Measurements from ENCODE around the gene MYL7.

Gene MYL7

DNA sequence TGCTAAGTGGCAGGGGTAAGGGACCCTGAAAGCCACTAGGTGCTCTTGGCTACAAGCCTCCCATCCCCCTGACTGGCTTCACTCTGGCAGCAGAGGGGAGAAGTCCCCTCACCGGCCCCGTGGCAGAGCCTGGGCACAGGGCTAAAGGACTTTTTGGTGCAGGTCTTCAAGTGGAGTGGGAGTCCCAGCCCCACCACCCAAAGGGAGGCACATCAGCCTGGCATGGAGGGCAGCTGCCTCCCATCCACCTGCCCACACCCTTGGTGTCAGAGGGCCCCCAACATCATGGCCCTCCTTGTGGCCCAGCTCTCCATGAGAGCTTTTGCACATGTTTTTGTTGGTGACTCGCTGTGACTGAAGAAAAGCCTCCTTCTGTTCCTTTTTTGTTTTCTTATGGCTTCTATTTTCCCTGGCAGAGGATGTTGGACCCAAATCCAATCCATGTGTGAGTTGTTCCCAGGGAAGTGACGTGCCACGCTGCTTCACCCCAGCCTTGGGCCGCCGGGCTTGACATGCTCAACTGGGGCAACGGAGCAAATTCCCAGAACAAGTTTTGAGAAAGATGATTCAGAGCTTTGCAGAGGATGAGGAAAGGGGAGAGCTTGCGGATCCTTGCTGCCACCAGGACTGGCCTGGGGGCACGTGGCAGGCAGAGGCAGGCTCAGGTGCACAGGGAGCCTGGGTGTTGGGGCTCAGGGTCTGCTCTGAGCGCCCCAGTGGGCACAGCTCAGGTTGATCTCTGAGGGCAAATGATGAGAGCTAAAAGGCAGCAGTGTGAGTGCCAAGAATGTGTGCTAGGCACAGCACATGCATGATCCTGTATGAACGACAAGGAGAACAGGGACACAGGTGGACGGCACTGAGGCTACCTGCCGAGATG is 38.9 kb downstream of the MYL7 start:
- peak in 6 of 56 donors; percentile 14 to 40 (median 30) for DNase-seq

DNA sequence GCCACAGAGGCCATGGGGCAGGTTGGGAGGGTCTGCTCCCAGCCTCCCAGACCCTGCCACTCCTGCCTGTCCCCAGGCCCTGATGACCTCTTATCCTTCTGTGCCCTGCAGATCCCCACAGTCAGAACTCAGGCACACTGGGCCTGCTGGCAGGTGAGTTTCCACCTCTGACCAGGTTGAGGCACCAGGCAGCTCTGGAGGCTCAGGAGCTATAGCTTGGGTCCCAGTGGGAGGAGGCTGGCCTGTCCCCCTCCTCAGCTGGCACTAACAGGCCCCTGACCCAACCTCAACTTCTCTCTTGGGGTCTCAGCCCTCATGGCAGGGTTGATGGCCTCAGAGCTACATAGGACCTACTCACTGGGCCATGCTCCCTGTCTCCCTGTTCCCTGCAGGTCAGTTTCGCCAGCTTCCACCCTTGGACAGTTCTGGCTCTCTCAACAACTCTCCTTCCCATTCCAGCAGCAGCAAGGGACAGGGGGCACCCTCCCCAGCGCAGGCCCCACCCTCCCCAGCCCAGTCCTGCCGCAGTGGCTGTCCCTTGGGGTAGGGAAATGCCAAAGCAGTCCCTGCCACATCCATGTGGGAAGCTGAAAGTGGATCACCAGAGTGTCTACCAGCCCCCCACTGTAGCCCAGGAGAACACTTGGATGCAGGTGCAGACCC is 39.7 kb downstream of the MYL7 start:
- DNase-seq = no peak

DNA sequence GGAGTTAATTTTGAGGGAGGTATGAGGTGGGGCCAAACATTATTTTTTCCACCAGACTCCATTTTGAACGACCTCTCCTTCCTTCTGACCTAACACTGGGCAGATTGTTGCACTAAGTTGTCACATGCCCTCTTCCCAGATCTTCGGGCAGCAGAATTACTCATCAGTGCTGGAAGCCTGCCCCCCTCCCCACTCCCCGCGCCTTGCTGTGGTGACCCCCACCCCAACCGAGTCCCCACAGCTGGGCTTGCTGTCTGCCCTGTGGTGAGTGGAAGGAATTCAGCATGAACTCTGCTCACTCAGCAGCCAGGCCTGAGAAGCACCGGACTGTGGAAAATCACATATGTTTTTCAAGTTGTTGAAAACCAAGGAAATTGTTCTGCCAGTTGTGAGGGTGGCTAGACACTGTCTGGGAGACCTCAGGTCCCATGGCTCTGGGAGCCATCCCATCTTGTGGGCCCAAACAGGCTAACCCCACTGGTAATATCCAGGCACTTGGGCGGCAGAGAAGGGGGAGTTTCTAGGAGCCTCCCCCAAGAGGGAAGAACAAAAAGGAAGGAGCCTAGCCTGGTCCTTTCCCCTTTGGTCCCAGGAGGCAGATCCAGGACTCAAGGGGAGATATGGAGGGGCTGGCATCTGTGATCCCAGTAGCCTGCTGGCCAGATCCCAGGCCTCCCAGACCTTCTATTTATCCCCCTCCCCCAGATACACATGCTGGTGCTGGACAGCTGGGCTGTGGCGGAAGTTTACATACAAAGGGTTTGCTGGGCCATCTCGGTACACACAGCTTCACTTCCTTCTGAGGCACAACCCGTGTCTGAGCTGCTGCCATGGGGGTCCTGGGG is 40.5 kb downstream of the MYL7 start:
- DNase-seq = peak in 5 of 56 donors; percentile 24 to 64 (median 44)

DNA sequence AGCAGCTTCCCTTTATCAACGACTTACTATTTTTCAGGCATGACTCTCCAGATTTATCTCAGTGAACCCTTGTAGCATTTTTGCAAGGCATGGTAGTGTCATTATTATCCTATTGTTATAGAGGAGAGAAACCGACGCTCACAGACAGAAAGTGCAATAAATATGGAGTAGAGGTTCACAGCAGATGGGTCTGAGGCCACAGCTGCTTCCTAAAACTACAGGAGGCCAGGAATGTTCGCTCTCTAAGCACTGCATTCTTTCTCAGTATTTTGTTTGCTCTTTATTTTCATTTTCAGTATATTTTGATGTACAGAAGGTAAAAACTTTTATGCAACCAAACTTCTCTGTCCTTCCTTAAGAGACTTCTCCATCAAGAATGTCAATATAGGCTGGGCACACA is 41.5 kb downstream of the MYL7 start:
- no peak for DNase-seq

DNA sequence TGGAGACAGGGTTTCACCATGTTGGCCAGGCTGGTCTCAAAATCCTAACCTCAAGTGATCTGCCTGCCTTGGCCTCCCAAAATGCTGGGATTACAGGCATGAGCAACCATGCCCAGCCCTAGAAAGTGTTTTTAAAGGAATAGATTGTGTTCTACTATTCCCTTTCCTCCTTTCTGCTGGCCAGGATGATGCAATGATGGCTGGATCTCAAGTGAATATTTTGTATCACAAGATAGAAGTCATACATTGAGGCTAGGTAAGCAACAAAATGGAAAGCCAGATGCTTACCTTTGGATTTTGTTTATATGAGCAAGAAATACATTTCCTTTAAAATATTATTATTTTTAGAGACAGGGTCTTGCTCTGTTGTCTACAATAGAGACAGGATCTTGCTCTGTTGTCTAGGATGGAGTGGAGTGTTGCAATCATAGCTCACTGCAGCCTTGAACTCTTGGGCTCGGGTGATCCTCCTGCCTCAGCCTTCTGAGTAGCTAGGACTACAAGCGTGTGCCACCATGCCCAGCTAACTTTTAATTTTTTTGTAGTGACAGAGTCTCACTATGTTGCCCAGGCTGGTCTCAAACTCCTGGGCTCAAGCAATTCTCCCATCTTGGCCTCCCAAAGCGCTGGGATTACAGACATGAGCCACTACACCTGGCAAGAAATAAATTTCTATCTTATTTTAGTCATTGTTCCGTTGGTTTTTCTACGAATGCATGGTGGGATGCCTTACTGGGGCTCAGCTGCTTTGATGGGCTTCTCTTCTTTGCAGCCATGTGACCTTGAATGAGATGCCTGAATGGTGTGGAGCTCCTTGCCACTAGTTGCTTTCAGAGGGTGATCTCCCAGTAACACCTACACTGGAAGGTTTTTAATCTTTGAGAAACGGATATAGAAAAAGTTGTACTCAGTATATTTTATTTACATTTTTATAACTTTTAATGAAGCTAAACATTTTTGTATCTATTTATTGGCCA is 42.8 kb downstream of the MYL7 start:
- DNase-seq = no peak

DNA sequence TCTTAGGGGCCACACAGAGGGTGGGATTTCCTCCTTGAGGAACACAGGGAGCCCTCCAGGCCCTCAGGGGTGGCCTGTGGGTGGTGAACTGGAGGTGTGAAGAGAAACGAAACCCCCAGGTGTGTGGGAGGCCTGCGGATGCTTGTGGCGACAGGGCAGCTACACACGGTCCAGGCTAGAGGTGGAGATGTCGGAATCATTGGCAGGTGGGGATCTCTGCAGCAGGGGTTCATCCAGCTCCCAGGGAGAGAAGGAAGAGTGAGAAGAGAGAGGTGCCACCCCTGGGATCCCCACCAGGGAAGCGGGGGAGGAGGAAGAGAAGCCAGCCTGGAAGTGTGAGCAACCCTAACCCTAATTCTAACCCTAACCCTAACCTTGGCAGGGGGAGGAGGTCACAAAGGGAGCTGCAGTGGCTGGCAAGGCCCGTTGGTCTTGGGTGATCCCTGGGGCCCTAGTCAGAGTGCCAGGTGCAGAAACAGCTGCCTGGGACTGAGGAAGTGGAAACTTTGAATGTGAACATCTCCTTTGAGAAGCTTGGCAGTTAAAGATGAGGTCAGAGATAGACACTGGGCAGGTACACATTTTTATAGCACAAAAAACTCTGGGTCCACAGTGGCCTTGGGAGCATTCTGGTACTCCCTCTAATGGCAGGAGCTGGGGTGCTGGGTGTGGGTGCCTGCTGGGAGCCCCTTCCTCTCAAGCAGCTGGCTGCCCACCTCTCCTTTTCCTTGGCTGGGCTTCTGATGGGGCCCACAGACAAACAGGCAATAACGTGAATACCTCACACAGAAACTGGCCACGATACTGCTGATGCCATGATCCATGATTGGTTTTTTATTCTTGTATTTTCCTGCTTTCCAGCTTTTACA is 43.8 kb downstream of the MYL7 start:
- no peak for DNase-seq

DNA sequence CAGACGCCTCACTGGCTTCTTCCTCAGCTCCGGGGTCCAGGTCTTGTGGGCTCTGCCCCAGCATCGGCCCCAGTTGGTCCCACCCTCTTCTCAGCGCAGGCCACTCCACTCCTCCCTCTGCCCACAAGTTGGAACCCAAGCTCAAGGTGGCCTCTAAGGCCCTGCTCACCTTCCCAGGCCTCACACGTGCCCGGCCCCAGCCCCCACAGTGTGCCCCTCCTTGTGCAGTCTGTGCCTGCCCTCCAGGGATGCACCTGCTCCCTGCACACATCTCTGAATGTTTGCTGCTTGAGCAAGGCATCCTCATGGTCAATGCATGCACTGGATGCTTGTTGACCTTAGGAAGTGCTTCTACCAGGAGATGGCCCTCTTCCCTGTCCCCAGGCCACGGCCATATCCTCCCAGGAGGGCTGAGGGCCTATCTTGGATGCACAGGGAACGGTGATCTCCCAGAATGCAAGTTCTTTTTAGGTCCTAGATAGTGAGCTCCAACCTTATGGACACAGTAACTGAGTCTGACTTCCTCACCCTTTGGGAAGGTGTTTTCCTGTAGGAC is 44.7 kb downstream of the MYL7 start:
- DNase-seq = no peak

DNA sequence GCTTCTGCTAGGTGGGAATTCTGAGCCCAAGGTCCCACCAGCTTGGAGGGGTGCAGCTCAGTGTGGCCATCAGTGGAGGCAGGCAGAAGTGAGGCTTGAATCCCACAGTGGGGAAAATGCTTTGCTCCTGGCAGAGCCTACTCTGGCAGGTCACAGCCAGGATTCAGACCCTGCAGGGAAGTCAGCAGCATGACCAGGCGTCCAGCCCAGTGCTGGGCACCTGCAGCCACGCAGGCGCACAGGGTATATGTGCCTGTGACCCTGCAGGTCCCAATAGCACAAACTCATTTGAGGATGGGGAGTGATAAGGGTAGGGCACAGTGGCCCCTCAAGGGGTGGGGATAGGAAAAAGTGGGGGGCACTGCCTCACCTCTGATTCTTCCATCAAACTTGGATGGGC is 45.4 kb downstream of the MYL7 start:
- no peak for DNase-seq

DNA sequence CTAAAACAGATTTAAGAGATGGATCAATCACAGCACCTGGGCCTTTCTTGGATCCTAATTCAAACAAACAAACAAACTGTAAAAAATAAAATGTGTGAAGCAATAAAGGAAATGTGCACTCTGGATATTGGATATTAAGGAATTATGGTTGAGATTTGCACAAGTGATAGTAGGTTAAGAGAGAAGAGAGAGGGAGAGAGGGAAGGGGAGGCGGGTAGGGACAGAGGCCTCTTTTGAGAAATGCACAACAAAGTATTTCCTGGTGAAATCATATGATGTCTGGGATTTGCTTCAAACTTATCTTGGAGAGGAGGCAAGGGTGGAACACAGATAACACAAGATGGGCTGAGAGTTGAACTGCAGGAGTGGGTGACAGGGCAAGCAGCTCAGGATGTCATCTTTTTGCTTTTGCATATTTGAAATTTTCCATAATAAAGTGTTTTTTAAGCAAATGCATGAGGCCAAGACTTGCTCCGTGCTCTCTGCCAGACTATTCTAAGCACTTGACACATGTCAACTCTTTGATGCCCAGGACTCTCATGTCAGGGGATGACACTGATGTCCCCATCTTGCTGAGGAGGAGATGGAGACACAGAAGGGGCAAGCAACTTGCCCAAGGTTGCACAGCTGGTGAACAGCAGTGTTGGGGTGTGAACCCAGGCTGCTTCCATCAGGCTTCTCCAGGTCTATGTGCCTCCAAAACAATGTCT is 46.1 kb downstream of the MYL7 start:
- DNase-seq = no peak

DNA sequence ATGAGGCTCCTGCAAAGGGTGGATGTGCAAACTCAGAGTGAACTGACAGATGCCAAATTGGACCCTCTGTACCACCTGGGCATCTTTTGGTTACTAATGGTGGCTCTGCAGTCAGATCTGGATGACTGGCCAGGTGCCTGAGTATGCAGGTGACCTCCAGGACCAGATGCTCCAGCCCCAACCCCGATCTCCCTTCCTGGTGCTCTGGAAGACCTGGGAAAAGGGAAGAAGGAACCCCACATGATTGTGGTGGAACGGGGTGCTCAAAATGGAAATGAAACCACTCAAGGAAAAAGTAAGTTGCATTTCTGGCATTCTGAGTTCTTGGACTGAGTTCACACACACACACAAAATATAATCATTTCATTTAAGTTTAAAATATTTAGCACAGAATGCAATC is 46.8 kb downstream of the MYL7 start:
- DNase-seq = no peak

DNA sequence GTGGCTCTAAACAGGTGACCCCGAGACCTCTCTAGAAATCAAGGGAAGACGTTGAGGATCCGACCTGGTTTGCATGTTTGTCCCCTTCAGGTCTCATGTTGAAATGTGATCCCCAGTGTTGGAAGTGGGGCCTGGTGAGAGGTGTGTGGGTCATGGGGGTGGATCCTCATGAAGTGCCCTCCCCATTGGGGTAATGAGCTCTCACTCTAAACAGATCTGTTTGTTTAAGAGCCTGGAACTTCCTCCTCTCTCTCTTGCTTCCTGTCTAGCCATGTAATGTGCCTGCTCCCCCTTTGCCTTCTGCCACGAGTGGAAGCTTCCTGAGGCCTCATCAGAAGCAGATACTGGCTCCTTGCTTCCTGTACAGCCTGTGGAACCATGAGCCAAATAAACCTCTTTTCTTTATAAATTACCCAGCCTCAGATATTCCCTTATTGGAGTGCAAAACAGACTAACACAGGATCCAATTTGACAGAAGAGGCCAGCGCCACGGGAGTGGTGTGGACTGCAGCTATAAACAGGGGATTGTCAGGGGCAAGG is 48.0 kb downstream of the MYL7 start:
- no peak for DNase-seq
